Mucosa of descending colon (tissue), 3 donors: ENCODE measurements around the gene CYP46A1. TPM values are rescaled to one million over a fixed set of nuclear protein-coding genes. Genes with fewer than 3 reads are reported as not detected.
A peak's percentile ranks its signal among the peaks of the same experiment; 100 is the strongest.

ENCODE experiments used
- ATAC-seq: fragments of 200-7000 bp; cut with Tn5 transposase; one replicate; pipeline ENCODE4 v1.9.1; 2020; ENCODE audit warnings: mild to moderate bottlenecking, moderate library complexity
- DNase-seq, 3 donors: peaks; one replicate each; pipeline ENCODE4 v3.0.0-alpha.2; 2020
- H3K36me3 ChIP-seq: fragments of 200-600 bp; one replicate; pipeline ENCODE4 v1.8.0; 2021; ENCODE audit warnings: low read depth, mild to moderate bottlenecking
- H3K4me1 ChIP-seq: fragments of 200-600 bp; one replicate; pipeline ENCODE4 v1.8.0; 2021; ENCODE audit warnings: low read depth, mild to moderate bottlenecking
- H3K4me3 ChIP-seq: fragments of 200-600 bp; one replicate; pipeline ENCODE4 v1.8.0; 2021; ENCODE audit warnings: mild to moderate bottlenecking
- H3K9me3 ChIP-seq: fragments of 200-600 bp; one replicate; pipeline ENCODE4 v1.8.0; 2021; ENCODE audit warnings: mild to moderate bottlenecking
- CTCF ChIP-seq: fragments of 200-600 bp; IDR thresholded peaks from one replicate; pipeline ENCODE4 v1.8.0; 2022; ENCODE audit warnings: antibody characterized with exemption, mild to moderate bottlenecking
- intact Hi-C, 2 donors: fragments of 100-400 bp; cut with DNase I in 1 of 2; cut with micrococcal nuclease in 1 of 2; formaldehyde crosslinking; loops; one replicate each; pipeline versions ENCODE4 v1.11.0 to v1.11.1; 2022; cut with DNase I, micrococcal nuclease
- total RNA-seq, 3 donors: library from RNA; stranded (reverse); fragmentation: NEBNext Ultra II Directional in 2 of 3; extraction: Animal tissue kit (Norgen Biotek cat#: 25700) in 2 of 3; gene quantifications; one replicate each; pipeline versions ENCODE4 v1.2.1 to v1.2.4, GENCODE V29; 2021 to 2023
- donor health status: DM: no; HTN: no; CAD: no; lungs with moderate emphysema.
- donor health status: DM: no; HTN: no; CAD: no.
- donor health status: DM: no; HTN: yes; CAD: no.

Gene CYP46A1
- total RNA-seq, 3 donors from 2014 or later = 0.14 to 1.0 (median 0.22) TPM

- H3K36me3 ChIP-seq = no peaks in the 10 kb centered on the region
- H3K4me3 ChIP-seq = no peak overlapping the region
- H3K9me3 ChIP-seq = peaks cover 14% of the 10 kb centered on the region
- peaks cover 14% of the 10 kb centered on the region for H3K4me1 ChIP-seq
- intact Hi-C loops = no loop called here
- no peak for TF ChIP-seq CTCF
- no peak for ATAC-seq
- DNase-seq = no peak
Measured at GRCh38 chr14:99679996-99680395, 4.1 kb upstream of the CYP46A1 start.

- TF ChIP-seq CTCF = no peak
- peaks cover 14% of the 10 kb centered on the region for H3K4me1 ChIP-seq
- ATAC-seq (no peak), DNase-seq (no peak)
- intact Hi-C loops = no loop called here
- no peak overlapping the region for H3K4me3 ChIP-seq
- peaks cover 14% of the 10 kb centered on the region for H3K9me3 ChIP-seq
- H3K36me3 ChIP-seq = no peaks in the 10 kb centered on the region
Measured at GRCh38 chr14:99681101-99681831, 2.8 kb upstream of the CYP46A1 start.

GRCh38 chr14:99681832-99682148 lies 2.3 kb upstream of the CYP46A1 start:
- Histone ChIP-seq H3K4me1 (peaks cover 14% of the 10 kb centered on the region), H3K36me3 (no peaks in the 10 kb centered on the region), H3K4me3 (no peak overlapping the region), H3K9me3 (peaks cover 14% of the 10 kb centered on the region)
- no peak for DNase-seq
- no peak for ATAC-seq
- no peak for TF ChIP-seq CTCF
- intact Hi-C loops = no loop called here

GRCh38 chr14:99682809-99683618 lies 1.1 kb upstream of the CYP46A1 start:
- H3K36me3 ChIP-seq = no peaks in the 10 kb centered on the region
- H3K4me1 ChIP-seq = peaks cover 14% of the 10 kb centered on the region
- TF ChIP-seq CTCF = peak; percentile 94
- H3K4me3 ChIP-seq = peak overlapping the region; percentile 32
- peaks cover 6% of the 10 kb centered on the region for H3K9me3 ChIP-seq
- intact Hi-C loops = no loop called here
- DNase-seq (peak; percentile 83 to 90 (median 87)), ATAC-seq (peak; percentile 62)

- intact Hi-C loops = no loop called here
- ATAC-seq (no peak), DNase-seq (no peak)
- Histone ChIP-seq H3K4me3 (no peak overlapping the region), H3K4me1 (peaks cover 14% of the 10 kb centered on the region), H3K36me3 (no peaks in the 10 kb centered on the region), H3K9me3 (no peaks in the 10 kb centered on the region)
- TF ChIP-seq CTCF = no peak
Measured at GRCh38 chr14:99684410-99684934, 374 bp downstream of the CYP46A1 start.
